HG02798 (cell line): ENCODE results near the gene MPV17L.
"Not testable (repeated sequence)": the region's sequence is repeated elsewhere in the genome, so short reads cannot be mapped to it uniquely, and the experiment has no call there.

ENCODE experiments used
- ATAC-seq: cut with Tn5 transposase; IDR thresholded peaks from one replicate; pipeline ENCODE4 v1.9.1; 2021; ENCODE audit warnings: mild to moderate bottlenecking; ENCODE audit not compliant: unreplicated experiment, poor library complexity

MPV17L gene

GRCh38 chr16:15395631-15396508 is at the start of gene MPV17L:
MPV17L (plus strand) TSS chr16:15395754; CDS start chr16:15395898, 144 bp downstream.
- not testable (repeated sequence) for ATAC-seq

GRCh38 chr16:15348721-15349120 is 46.8 kb upstream of the MPV17L start:
- not testable (repeated sequence) for ATAC-seq

- ATAC-seq: not testable (repeated sequence)
Measured at GRCh38 chr16:15351251-15351650, 44.3 kb upstream of the MPV17L start.

GRCh38 chr16:15351745-15352144 is 43.8 kb upstream of the MPV17L start:
- ATAC-seq: not testable (repeated sequence)

GRCh38 chr16:15352852-15353251 is 42.7 kb upstream of the MPV17L start:
- not testable (repeated sequence) for ATAC-seq

GRCh38 chr16:15354846-15355245 is 40.7 kb upstream of the MPV17L start:
- not testable (repeated sequence) for ATAC-seq

- not testable (repeated sequence) for ATAC-seq
Measured at GRCh38 chr16:15357495-15357894, 38.1 kb upstream of the MPV17L start.

GRCh38 chr16:15378194-15378593 is 17.4 kb upstream of the MPV17L start, which contains the start of gene NPIPA5:
NPIPA5 (minus strand) TSS chr16:15378294; CDS start chr16:15378294, 0 bp downstream.
- ATAC-seq: not testable (repeated sequence)

- not testable (repeated sequence) for ATAC-seq
Measured at GRCh38 chr16:15382810-15383209, 12.7 kb upstream of the MPV17L start.

- ATAC-seq: not testable (repeated sequence)
Measured at GRCh38 chr16:15388060-15388459, 7.5 kb upstream of the MPV17L start.

- not testable (repeated sequence) for ATAC-seq
Measured at GRCh38 chr16:15389916-15390315, 5.6 kb upstream of the MPV17L start.

- ATAC-seq: not testable (repeated sequence)
Measured at GRCh38 chr16:15393025-15393424, 2.5 kb upstream of the MPV17L start.

GRCh38 chr16:15396509-15396829 is 915 bp downstream of the MPV17L start:
- not testable (repeated sequence) for ATAC-seq

- no peak for ATAC-seq
Measured at GRCh38 chr16:15396948-15397594, 1.5 kb downstream of the MPV17L start.

GRCh38 chr16:15398618-15399316 is 3.2 kb downstream of the MPV17L start:
- ATAC-seq: no peak

- no peak for ATAC-seq
Measured at GRCh38 chr16:15399317-15399716, 3.8 kb downstream of the MPV17L start.

GRCh38 chr16:15400314-15400713 is 4.8 kb downstream of the MPV17L start:
- ATAC-seq: not testable (repeated sequence)

- no peak for ATAC-seq
Measured at GRCh38 chr16:15401972-15402371, 6.4 kb downstream of the MPV17L start.

- no peak for ATAC-seq
Measured at GRCh38 chr16:15403392-15403995, 7.9 kb downstream of the MPV17L start.

GRCh38 chr16:15404091-15404490 is 8.5 kb downstream of the MPV17L start:
- ATAC-seq: not testable (repeated sequence)
